SK-N-SH (cell line): ENCODE measurements around the gene DCDC2B. TPM values are rescaled to one million over a fixed set of nuclear protein-coding genes. Genes with fewer than 3 reads are reported as not detected.

ENCODE experiments used
- CTCF ChIA-PET: fragments of 300-600, 350-600 bp; formaldehyde crosslinking; extraction: SDS; loops from one replicate; lab custom pipeline; 2021; lab: Yijun Ruan, JAX
- POLR2A ChIA-PET: fragments of 350-600 bp; sonication (Branson Sonifier 250); formaldehyde crosslinking; extraction: SDS; loops from one replicate; lab custom pipeline; 2020; ENCODE audit warnings: antibody characterized with exemption, inconsistent platforms; lab: Yijun Ruan, JAX
- DNase-seq: peaks from one replicate; pipeline ENCODE4 v3.0.0; 2012
- H2AFZ ChIP-seq: fragments of 200-600 bp; sonication (generic); 2 replicates; pipeline ENCODE4 v1.8.1; 2016; ENCODE audit warnings: antibody characterized with exemption, mild to moderate bottlenecking, low read depth
- H3F3A ChIP-seq: fragments of 200-600 bp; sonication (generic); replicated peaks from 2 replicates; pipeline ENCODE3; 2016; ENCODE audit warnings: antibody characterized with exemption, mild to moderate bottlenecking; ENCODE audit not compliant: insufficient read depth
- H3K27ac ChIP-seq, 2 experiments: fragments of 200-500 bp in 1 of 2; fragments of 200-600 bp in 1 of 2; sonication (Bioruptor generic) in 1 of 2; sonication (generic), shearing (Covaris generic) in 1 of 2; 2 replicates each; pipeline versions ENCODE4 v1.5.1 to v1.6.1; 2014 to 2016; ENCODE audit warnings: low read depth in 2 of 2, inconsistent platforms in 1 of 2, low read length in 1 of 2, mild to moderate bottlenecking in 1 of 2, mixed read lengths in 1 of 2
- H3K27me3 ChIP-seq: fragments of 200-600 bp; sonication (generic), shearing (Covaris generic); 2 replicates; pipeline ENCODE4 v1.6.1; 2016; ENCODE audit warnings: mixed run types; ENCODE audit not compliant: insufficient read depth
- H3K36me3 ChIP-seq, 2 experiments: fragments of 200-500 bp in 1 of 2; fragments of 200-600 bp in 1 of 2; sonication (Bioruptor generic) in 1 of 2; sonication (generic) in 1 of 2; replicated peaks in 1 of 2; 2 replicates each; pipeline versions ENCODE3 to v1.5.1; 2014 to 2016; ENCODE audit warnings: low read length in 1 of 2, mild to moderate bottlenecking in 1 of 2; ENCODE audit not compliant: insufficient read depth in 2 of 2, control insufficient read depth in 1 of 2
- H3K4me1 ChIP-seq, 2 experiments: fragments of 200-500 bp in 1 of 2; fragments of 200-600 bp in 1 of 2; sonication (Bioruptor generic) in 1 of 2; sonication (generic), shearing (Covaris generic) in 1 of 2; 2 replicates each; pipeline versions ENCODE4 v1.5.1 to v1.6.1; 2014 to 2016; ENCODE audit warnings: low read depth in 1 of 2, low read length in 1 of 2, mixed run types in 1 of 2; ENCODE audit not compliant: insufficient read depth in 2 of 2, control insufficient read depth in 1 of 2
- H3K4me2 ChIP-seq: fragments of 200-600 bp; sonication (generic), shearing (Covaris generic); 2 replicates; pipeline ENCODE4 v1.6.1; 2017; ENCODE audit warnings: mixed run types
- H3K4me3 ChIP-seq, 2 experiments: fragments of 200-500 bp in 1 of 2; fragments of 200-600 bp in 1 of 2; sonication (Bioruptor generic) in 1 of 2; sonication (generic), shearing (Covaris generic) in 1 of 2; 2 replicates each; pipeline versions ENCODE4 v1.5.1 to v1.8.1; 2014 to 2016; ENCODE audit warnings: low read depth in 2 of 2, inconsistent platforms in 1 of 2, low read length in 1 of 2, mild to moderate bottlenecking in 1 of 2, mixed read lengths in 1 of 2, moderate library complexity in 1 of 2
- H3K79me2 ChIP-seq: fragments of 200-600 bp; sonication (generic); 2 replicates; pipeline ENCODE4 v1.8.1; 2017; ENCODE audit warnings: mild to moderate bottlenecking; ENCODE audit not compliant: insufficient read depth
- H3K9ac ChIP-seq: fragments of 200-600 bp; sonication (generic); 2 replicates; pipeline ENCODE4 v1.6.1; 2017; ENCODE audit warnings: mixed run types
- H3K9me2 ChIP-seq: fragments of 200-600 bp; sonication (generic); 2 replicates; pipeline ENCODE4 v1.6.1; 2017; ENCODE audit warnings: mixed run types
- H3K9me3 ChIP-seq: fragments of 200-600 bp; sonication (generic); 2 replicates; pipeline ENCODE4 v1.6.1; 2017; ENCODE audit warnings: mixed run types, mild to moderate bottlenecking, moderate library complexity
- H4K20me1 ChIP-seq: fragments of 200-600 bp; sonication (generic); 2 replicates; pipeline ENCODE4 v1.6.1; 2017; ENCODE audit warnings: mild to moderate bottlenecking, mixed run types; ENCODE audit not compliant: insufficient read depth
- EP300 ChIP-seq, 2 experiments: IDR thresholded peaks; 2 replicates each; pipeline versions ENCODE4 v1.4.0 to v1.6.1; 2012; ENCODE audit warnings: borderline replicate concordance in 1 of 2, low read depth in 1 of 2, low read length in 1 of 2
- FOXJ3 ChIP-seq: sonication (generic); formaldehyde crosslinking; IDR thresholded peaks from 2 replicates; pipeline ENCODE4 v1.5.1; 2020; ENCODE audit warnings: mild to moderate bottlenecking, missing genetic modification reagents
- GABPA ChIP-seq: IDR thresholded peaks from 2 replicates; pipeline ENCODE4 v1.4.0; 2012; ENCODE audit warnings: low read depth, mild to moderate bottlenecking
- NFIC ChIP-seq: IDR thresholded peaks from 2 replicates; pipeline ENCODE4 v1.4.0; 2012; ENCODE audit warnings: borderline replicate concordance
- POLR2AphosphoS5 ChIP-seq: IDR thresholded peaks from 2 replicates; pipeline ENCODE4 v1.6.1; 2012; ENCODE audit warnings: low read depth, low read length
- RAD21 ChIP-seq: IDR thresholded peaks from 2 replicates; pipeline ENCODE4 v1.6.1; 2012; ENCODE audit warnings: mild to moderate bottlenecking, low read length
- RCOR1 ChIP-seq: fragments of 150-350 bp; IDR thresholded peaks from 2 replicates; pipeline ENCODE4 v1.6.1; 2017; ENCODE audit warnings: antibody characterized with exemption, low read length
- RFX5 ChIP-seq: IDR thresholded peaks from 2 replicates; pipeline ENCODE4 v1.6.1; 2012; ENCODE audit warnings: mild to moderate bottlenecking, improper control_type of control experiment, low read length
- RXRA ChIP-seq: IDR thresholded peaks from 2 replicates; pipeline ENCODE4 v1.4.0; 2012; ENCODE audit warnings: low read depth, mild to moderate bottlenecking, borderline replicate concordance
- SMC3 ChIP-seq: IDR thresholded peaks from 2 replicates; pipeline ENCODE4 v1.6.1; 2012; ENCODE audit warnings: low read depth, low read length, improper control_type of control experiment
- TAF1 ChIP-seq: IDR thresholded peaks from 2 replicates; pipeline ENCODE4 v1.6.1; 2012; ENCODE audit warnings: low read depth, mild to moderate bottlenecking, low read length, moderate library complexity, borderline replicate concordance
- WGBS: methylation state at CpG from one replicate; pipeline ENCODE4 v1.1.6; 2017; ENCODE audit warnings: low lambda C conversion rate; 5-methylcytosine and 5-hydroxymethylcytosine counted together
- polyA plus RNA-seq, 3 experiments: library from polyadenylated mRNA; depleted of rRNA; stranded (reverse); fragments of >200 nt; gene quantifications; 2 replicates each; pipeline ENCODE4 v1.2.3, GENCODE V29; 2012
- TF ChIP-seq, protein P1 (sequence below): fragments of 150-350 bp; IDR thresholded peaks from 2 replicates; pipeline ENCODE4 v1.6.1; 2017; ENCODE audit warnings: antibody characterized with exemption, low read length, low read depth, borderline replicate concordance
- TF ChIP-seq, protein P2 (sequence below): IDR thresholded peaks from 2 replicates; pipeline ENCODE4 v1.4.0; 2012; ENCODE audit warnings: low read depth, borderline replicate concordance
- TF ChIP-seq, protein P3 (sequence below): IDR thresholded peaks from 2 replicates; pipeline ENCODE4; 2012

The DCDC2B gene
- not detected in 2 replicates for polyA plus RNA-seq (2012; rRNA removed)
- polyA plus RNA-seq (2012; cell fraction: cytosol; rRNA removed): not detected in 2 replicates
- 0.05 TPM in 1 of 2 replicates, not detected in the other for polyA plus RNA-seq (2012; cell fraction: nucleus; rRNA removed)

DNA sequence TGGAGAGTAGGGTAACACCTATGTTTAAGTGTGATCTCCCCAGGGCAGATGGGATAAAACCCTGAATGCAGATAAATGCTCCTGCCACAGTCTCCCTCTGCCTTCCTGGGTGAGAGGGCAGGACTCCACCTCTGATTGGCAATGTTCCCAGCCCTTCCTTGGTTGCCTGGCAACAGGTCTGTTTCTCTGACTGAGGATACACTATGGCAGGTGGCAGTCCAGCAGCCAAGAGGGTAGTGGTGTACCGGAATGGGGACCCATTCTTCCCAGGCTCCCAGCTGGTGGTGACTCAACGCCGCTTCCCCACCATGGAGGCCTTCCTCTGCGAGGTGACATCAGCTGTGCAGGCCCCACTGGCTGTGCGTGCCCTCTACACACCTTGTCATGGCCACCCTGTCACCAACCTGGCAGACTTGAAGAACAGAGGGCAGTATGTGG is at the start of gene DCDC2B:
DCDC2B (plus strand) TSS at position 199 of the 438 bp plus-strand sequence; CDS start at position 204, 5 bp downstream.
- Histone ChIP-seq H3K36me3 (peaks cover 0 to 4% of the 10 kb centered on the region in 2 experiments), H3F3A (no peaks in the 10 kb centered on the region), H3K4me2 (no peak within 1 kb of the TSS)
- 88% methylated on average over 5 of the region's 5 CpGs for WGBS
- TF ChIP-seq SMC3 (no peak), TAF1 (no peak), RCOR1 (no peak), RAD21 (no peak), POLR2AphosphoS5 (no peak; the same call in 1 of the 2 replicates), RXRA (no peak), GABPA (no peak), RFX5 (no peak), NFIC (no peak), FOXJ3 (CRISPR knock-in tag) (no peak), EP300 (IDR thresholded peaks at IDR 0.05; ENCODE audit: borderline replicate concordance in 1 of 2, low read depth in 1 of 2, low read length in 1 of 2) (no peak)
- TF ChIP-seq, protein P1, sequence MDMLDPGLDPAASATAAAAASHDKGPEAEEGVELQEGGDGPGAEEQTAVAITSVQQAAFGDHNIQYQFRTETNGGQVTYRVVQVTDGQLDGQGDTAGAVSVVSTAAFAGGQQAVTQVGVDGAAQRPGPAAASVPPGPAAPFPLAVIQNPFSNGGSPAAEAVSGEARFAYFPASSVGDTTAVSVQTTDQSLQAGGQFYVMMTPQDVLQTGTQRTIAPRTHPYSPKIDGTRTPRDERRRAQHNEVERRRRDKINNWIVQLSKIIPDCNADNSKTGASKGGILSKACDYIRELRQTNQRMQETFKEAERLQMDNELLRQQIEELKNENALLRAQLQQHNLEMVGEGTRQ: no peak
- TF ChIP-seq, protein P2, sequence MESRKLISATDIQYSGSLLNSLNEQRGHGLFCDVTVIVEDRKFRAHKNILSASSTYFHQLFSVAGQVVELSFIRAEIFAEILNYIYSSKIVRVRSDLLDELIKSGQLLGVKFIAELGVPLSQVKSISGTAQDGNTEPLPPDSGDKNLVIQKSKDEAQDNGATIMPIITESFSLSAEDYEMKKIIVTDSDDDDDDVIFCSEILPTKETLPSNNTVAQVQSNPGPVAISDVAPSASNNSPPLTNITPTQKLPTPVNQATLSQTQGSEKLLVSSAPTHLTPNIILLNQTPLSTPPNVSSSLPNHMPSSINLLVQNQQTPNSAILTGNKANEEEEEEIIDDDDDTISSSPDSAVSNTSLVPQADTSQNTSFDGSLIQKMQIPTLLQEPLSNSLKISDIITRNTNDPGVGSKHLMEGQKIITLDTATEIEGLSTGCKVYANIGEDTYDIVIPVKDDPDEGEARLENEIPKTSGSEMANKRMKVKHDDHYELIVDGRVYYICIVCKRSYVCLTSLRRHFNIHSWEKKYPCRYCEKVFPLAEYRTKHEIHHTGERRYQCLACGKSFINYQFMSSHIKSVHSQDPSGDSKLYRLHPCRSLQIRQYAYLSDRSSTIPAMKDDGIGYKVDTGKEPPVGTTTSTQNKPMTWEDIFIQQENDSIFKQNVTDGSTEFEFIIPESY: no peak
- TF ChIP-seq, protein P3, sequence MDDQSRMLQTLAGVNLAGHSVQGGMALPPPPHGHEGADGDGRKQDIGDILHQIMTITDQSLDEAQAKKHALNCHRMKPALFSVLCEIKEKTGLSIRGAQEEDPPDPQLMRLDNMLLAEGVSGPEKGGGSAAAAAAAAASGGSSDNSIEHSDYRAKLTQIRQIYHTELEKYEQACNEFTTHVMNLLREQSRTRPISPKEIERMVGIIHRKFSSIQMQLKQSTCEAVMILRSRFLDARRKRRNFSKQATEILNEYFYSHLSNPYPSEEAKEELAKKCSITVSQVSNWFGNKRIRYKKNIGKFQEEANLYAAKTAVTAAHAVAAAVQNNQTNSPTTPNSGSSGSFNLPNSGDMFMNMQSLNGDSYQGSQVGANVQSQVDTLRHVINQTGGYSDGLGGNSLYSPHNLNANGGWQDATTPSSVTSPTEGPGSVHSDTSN: no peak
- TF ChIP-seq, all 33 proteins: peak for 0
- no peaks in the 10 kb centered on the region for H3K27me3 ChIP-seq
- H3K9me3 ChIP-seq: no peaks in the 10 kb centered on the region
- H3K4me1 ChIP-seq: peaks cover 0 to 25% of the 10 kb centered on the region in 2 experiments; a peak in 1 of 4 replicates
- no peaks in the 10 kb centered on the region for H4K20me1 ChIP-seq
- peak within 1 kb of the TSS in 1 of 2 experiments; percentile 30; a peak in 1 of 4 replicates for H3K27ac ChIP-seq
- DNase-seq: peak; percentile 43
- H3K9me2 ChIP-seq: no peaks in the 10 kb centered on the region
- peaks cover 4% of the 10 kb centered on the region; the same call in 1 of the 2 replicates for H3K79me2 ChIP-seq
- CTCF ChIA-PET: interaction anchor here (0.7 kb wide), 1 partner anchor 12 kb away, joined by 3 read pairs; no protein-coding TSS in a partner anchor
- H3K9ac ChIP-seq: no peak within 1 kb of the TSS
- H3K4me3 ChIP-seq: no peak within 1 kb of the TSS
- H2AFZ ChIP-seq: no peak within 1 kb of the TSS
- POLR2A ChIA-PET: interaction anchor here (1.2 to 3.2 kb wide), 4 partner anchors 9 to 33 kb away, joined by 3 to 15 read pairs (median 4); partner anchors contain the start of gene CCDC28B
